Keratinocyte (primary cell): ENCODE results near the gene GIT1. TPM values are rescaled to one million over a fixed set of nuclear protein-coding genes. Genes with fewer than 3 reads are reported as not detected.

ENCODE experiments used
- DNase-seq: peaks from one replicate; pipeline ENCODE4 v3.0.0-alpha.2; 2011; ENCODE audit warnings: low read depth, missing footprints, low spot score
- FAIRE-seq: peaks from 2 replicates; lab custom pipeline; 2011; peaks lifted over from hg19 to GRCh38; lab: Jason Lieb, UNC
- H2AFZ ChIP-seq: 2 replicates; pipeline ENCODE4 v1.6.0; 2012; ENCODE audit warnings: low read length, control low read depth, inconsistent platforms; ENCODE audit not compliant: control insufficient read depth
- H3K27ac ChIP-seq: 2 replicates; pipeline ENCODE4 v1.5.1; 2011; ENCODE audit warnings: low read length; ENCODE audit not compliant: control insufficient read depth, insufficient read depth
- H3K27me3 ChIP-seq: 3 replicates; pipeline ENCODE4 v1.6.0; 2011; ENCODE audit warnings: low read length; ENCODE audit not compliant: control insufficient read depth, insufficient read depth; ENCODE audit errors: extremely low read depth
- H3K36me3 ChIP-seq, 2 experiments: 2 replicates in 1 of 2; 3 replicates in 1 of 2; pipeline ENCODE4 v1.5.1; 2011; ENCODE audit warnings: low read length in 2 of 2, mild to moderate bottlenecking in 1 of 2; ENCODE audit not compliant: control insufficient read depth in 2 of 2, insufficient read depth in 2 of 2; ENCODE audit errors: extremely low read depth in 1 of 2
- H3K4me1 ChIP-seq: 3 replicates; pipeline ENCODE4 v1.5.1; 2011; ENCODE audit warnings: low read length; ENCODE audit not compliant: control insufficient read depth, insufficient read depth; ENCODE audit errors: extremely low read depth
- H3K4me2 ChIP-seq: 3 replicates; pipeline ENCODE4 v1.6.0; 2011; ENCODE audit warnings: low read depth, low read length; ENCODE audit not compliant: control insufficient read depth, insufficient read depth; ENCODE audit errors: extremely low read depth
- H3K4me3 ChIP-seq, 3 experiments: fragments of 200-600 bp in 1 of 3; sonication (generic) in 1 of 3; 2 replicates in 2 of 3; 3 replicates in 1 of 3; pipeline ENCODE4 v1.5.1; 2011 to 2016; ENCODE audit warnings: low read length in 3 of 3, mild to moderate bottlenecking in 3 of 3, control low read depth in 2 of 3, inconsistent platforms in 1 of 3, low read depth in 1 of 3, mixed read lengths in 1 of 3, mixed run types in 1 of 3, moderate library complexity in 1 of 3; ENCODE audit not compliant: control insufficient read depth in 2 of 3, insufficient read depth in 2 of 3; ENCODE audit errors: extremely low read depth in 1 of 3
- H3K79me2 ChIP-seq: 2 replicates; pipeline ENCODE4 v1.6.0; 2012; ENCODE audit warnings: low read length; ENCODE audit not compliant: control insufficient read depth, insufficient read depth
- H3K9ac ChIP-seq: 3 replicates; pipeline ENCODE4 v1.6.0; 2011; ENCODE audit warnings: low read length; ENCODE audit not compliant: control insufficient read depth, insufficient read depth; ENCODE audit errors: extremely low read depth
- H3K9me1 ChIP-seq: 3 replicates; pipeline ENCODE4 v1.6.0; 2011; ENCODE audit warnings: low read length; ENCODE audit not compliant: control insufficient read depth, insufficient read depth; ENCODE audit errors: extremely low read depth
- H3K9me3 ChIP-seq: 2 replicates; pipeline ENCODE4 v1.5.1; 2012; ENCODE audit warnings: low read depth, low read length; ENCODE audit not compliant: control insufficient read depth
- H4K20me1 ChIP-seq: 3 replicates; pipeline ENCODE4 v1.6.0; 2011; ENCODE audit warnings: low read length; ENCODE audit not compliant: control insufficient read depth, insufficient read depth; ENCODE audit errors: extremely low read depth
- EZH2 ChIP-seq: IDR thresholded peaks from one replicate; pipeline ENCODE4 v1.6.1; 2012; ENCODE audit warnings: inconsistent platforms, mild to moderate bottlenecking, low read length, moderate library complexity
- dilution Hi-C: fragments of 300-500 bp; cut with MboI; formaldehyde crosslinking; loops from one replicate; pipeline ENCODE4 v1.7.0; 2020; ENCODE audit warnings: low sequenced_read_pairs; ENCODE audit not compliant: extremely low pct_ligation_motif_present
- polyA plus RNA-seq, 5 experiments: library from polyadenylated mRNA; depleted of rRNA in 3 of 5; stranded (reverse) in 3 of 5; stranded (forward) in 1 of 5; unstranded in 1 of 5; fragments of >200 nt; gene quantifications; 1 replicate in 1 of 5; 2 replicates in 3 of 5; 3 replicates in 1 of 5; pipeline versions ENCODE4 v1.2.1 to v1.2.3, GENCODE V29; 2011 to 2012; ENCODE audit warnings: missing spikeins in 2 of 5, low read depth in 1 of 5, low replicate concordance in 1 of 5
- TF ChIP-seq, protein P1 (sequence below), 3 experiments: IDR thresholded peaks in 1 of 3; conservative IDR thresholded peaks in 1 of 3; optimal IDR thresholded peaks in 1 of 3; 2 replicates in 2 of 3; 3 replicates in 1 of 3; pipeline versions ENCODE3 to v1.5.1; 2011; ENCODE audit warnings: low read length in 3 of 3, mild to moderate bottlenecking in 3 of 3, moderate library complexity in 2 of 3, control low read depth in 1 of 3, inconsistent platforms in 1 of 3; ENCODE audit not compliant: insufficient read depth in 2 of 3; ENCODE audit errors: extremely low read depth in 1 of 3

Gene GIT1
- polyA plus RNA-seq, 1 donor (not counting 4 experiments of a cell fraction or from before 2014, with no cell fraction given), result 42.7 TPM

DNA sequence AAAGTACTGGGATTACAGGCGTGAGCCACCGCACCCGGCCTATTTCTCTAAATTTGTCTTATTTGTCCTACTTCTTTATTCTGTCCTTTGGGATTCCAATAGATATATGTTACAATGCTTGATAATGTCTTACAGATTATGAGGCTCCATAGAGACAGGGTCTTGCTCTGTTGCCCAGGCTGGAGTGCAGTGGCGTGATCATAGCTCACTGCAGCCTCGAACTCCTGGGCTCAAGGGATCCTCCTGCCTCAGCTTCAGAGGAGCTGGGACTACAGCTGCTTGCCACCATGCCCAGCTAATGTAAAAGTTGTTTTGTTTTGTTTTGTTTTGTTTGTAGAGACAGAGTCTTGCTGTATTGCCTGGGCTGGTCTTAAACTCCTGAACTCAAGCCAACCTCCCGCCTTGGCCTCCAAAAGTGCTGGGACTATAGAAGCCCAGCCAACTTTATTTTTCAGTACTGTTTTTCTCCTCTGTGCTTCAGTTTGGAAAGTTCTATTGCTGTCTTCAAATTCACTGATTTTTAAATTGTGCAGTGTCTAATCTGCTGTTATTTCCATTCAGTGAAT lies 13.7 kb upstream of the GIT1 start:
- H3K36me3 ChIP-seq, result no peaks in the 10 kb centered on the region
- H3K9ac ChIP-seq, result no peak overlapping the region
- no peak overlapping the region for H3K4me3 ChIP-seq
- peaks cover 2% of the 10 kb centered on the region for H3K9me1 ChIP-seq
- peaks cover 3% of the 10 kb centered on the region for H3K79me2 ChIP-seq
- dilution Hi-C loops, result no loop called here
- no peaks in the 10 kb centered on the region for H3K4me1 ChIP-seq
- no peaks in the 10 kb centered on the region for H3K9me3 ChIP-seq
- DNase-seq (no peak), FAIRE-seq (no peak)
- TF ChIP-seq, protein P1, sequence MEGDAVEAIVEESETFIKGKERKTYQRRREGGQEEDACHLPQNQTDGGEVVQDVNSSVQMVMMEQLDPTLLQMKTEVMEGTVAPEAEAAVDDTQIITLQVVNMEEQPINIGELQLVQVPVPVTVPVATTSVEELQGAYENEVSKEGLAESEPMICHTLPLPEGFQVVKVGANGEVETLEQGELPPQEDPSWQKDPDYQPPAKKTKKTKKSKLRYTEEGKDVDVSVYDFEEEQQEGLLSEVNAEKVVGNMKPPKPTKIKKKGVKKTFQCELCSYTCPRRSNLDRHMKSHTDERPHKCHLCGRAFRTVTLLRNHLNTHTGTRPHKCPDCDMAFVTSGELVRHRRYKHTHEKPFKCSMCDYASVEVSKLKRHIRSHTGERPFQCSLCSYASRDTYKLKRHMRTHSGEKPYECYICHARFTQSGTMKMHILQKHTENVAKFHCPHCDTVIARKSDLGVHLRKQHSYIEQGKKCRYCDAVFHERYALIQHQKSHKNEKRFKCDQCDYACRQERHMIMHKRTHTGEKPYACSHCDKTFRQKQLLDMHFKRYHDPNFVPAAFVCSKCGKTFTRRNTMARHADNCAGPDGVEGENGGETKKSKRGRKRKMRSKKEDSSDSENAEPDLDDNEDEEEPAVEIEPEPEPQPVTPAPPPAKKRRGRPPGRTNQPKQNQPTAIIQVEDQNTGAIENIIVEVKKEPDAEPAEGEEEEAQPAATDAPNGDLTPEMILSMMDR (optimal IDR thresholded peaks at IDR 0.05 in 1 of 3, IDR thresholded peaks at IDR 0.05 in 1 of 3, conservative IDR thresholded peaks at IDR 0.05 in 1 of 3; ENCODE audit: extremely low read depth in 1 of 3, insufficient read depth in 2 of 3, low read length in 3 of 3), result no peak
- no peak for TF ChIP-seq EZH2
- H3K27me3 ChIP-seq, result no peaks in the 10 kb centered on the region
- no peaks in the 10 kb centered on the region for H4K20me1 ChIP-seq
- H2AFZ ChIP-seq, result no peak overlapping the region
- H3K4me2 ChIP-seq, result no peak overlapping the region
- no peak overlapping the region for H3K27ac ChIP-seq

DNA sequence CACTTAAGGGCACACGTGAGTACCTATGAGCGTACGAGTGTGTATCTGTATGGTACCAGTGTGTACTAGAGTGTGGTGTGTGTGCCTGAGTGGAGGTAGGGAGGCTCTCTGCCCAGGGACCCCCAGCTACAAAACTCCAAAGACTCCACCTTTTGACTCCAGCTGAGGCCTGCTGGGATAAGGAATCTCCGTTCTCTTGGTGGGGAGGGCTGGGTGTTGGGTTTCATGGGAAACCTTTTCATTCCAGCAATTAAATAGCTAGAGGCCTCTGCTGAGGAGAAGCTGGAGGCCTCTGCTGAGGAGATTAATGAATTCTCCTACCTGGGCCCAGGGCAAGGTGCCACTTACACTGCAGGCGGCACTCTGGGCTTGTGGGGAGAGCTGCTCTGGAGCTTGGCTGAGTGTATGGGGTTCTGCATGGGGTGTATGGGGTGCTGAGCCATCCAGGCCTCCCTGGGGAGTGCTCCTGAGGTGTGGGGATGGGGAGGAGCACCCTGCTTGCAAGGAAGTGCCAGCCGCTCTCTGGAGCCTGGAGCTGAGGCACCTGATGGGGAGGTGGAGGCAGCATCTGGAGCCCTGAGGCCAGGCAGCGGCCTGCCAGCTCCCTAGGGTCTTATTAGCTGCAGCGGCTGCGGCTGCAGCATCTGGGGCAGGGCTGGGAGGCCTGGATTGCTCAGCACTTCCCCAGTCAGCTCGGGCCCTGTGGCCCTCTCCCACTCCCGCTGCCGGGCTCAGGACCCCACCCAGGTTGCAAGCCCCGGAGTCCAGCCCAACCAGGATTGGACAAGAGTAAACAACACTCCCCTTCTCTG lies 8.1 kb upstream of the GIT1 start:
- H3K4me3 ChIP-seq, result no peak overlapping the region
- DNase-seq (no peak), FAIRE-seq (no peak)
- H3K27ac ChIP-seq, result no peak overlapping the region
- no peaks in the 10 kb centered on the region for H3K36me3 ChIP-seq
- dilution Hi-C loops, result no loop called here
- H3K79me2 ChIP-seq, result peaks cover 21% of the 10 kb centered on the region
- no peaks in the 10 kb centered on the region for H3K27me3 ChIP-seq
- H3K9me3 ChIP-seq, result no peaks in the 10 kb centered on the region
- H2AFZ ChIP-seq, result no peak overlapping the region
- no peak for TF ChIP-seq EZH2
- TF ChIP-seq, protein P1 (optimal IDR thresholded peaks at IDR 0.05 in 1 of 3, IDR thresholded peaks at IDR 0.05 in 1 of 3, conservative IDR thresholded peaks at IDR 0.05 in 1 of 3; ENCODE audit: extremely low read depth in 1 of 3, insufficient read depth in 2 of 3, low read length in 3 of 3), result no peak
- peaks cover 16% of the 10 kb centered on the region for H3K4me1 ChIP-seq
- H3K9me1 ChIP-seq, result peaks cover 2% of the 10 kb centered on the region
- no peaks in the 10 kb centered on the region for H4K20me1 ChIP-seq
- H3K4me2 ChIP-seq, result no peak overlapping the region
- H3K9ac ChIP-seq, result no peak overlapping the region
